Measurements from ENCODE around the gene DENND11. TPM values are rescaled to one million over a fixed set of nuclear protein-coding genes. Genes with fewer than 3 reads are reported as not detected.

Gene DENND11
- polyA plus RNA-seq, 2 of the 4 experiments (the other 2 are of a cell fraction), result 7.1 to 11.5 TPM

DNA sequence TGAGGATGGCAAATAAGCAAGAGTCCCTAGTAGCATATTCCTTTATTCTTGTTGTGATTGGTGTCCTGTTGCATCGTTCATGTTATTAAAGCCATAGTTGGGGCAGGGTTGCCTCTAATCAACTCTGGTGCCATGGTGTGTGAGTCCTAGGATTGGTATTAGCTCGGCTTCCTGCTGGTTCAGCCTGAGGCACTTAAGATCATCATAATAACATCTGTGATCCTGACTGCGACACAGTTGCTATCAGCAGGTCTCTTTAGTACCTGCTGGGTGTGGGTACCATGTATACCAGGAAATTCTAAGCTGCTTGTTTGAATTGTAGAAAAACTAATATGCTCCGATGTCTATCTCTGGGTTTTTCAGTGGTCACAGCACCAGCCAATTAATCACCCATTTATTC lies 7.8 kb upstream of the DENND11 start:
- H3K4me3 ChIP-seq, result no peak overlapping the region
- H3K4me2 ChIP-seq, result no peak overlapping the region
- ChIA-PET POLR2A (no interaction called here), CTCF (interaction anchor here (1.7 to 2.2 kb wide), 3 partner anchors 28 to 76 kb away, joined by 6 to 15 read pairs (median 7); partner anchors contain the start of gene SSBP1)
- no peak for DNase-seq (ENCODE audit: low read depth in 1 of 2, low spot score in 1 of 2)
- no peaks in the 10 kb centered on the region for H3K9me3 ChIP-seq
- FAIRE-seq, result no peak
- no peak for ATAC-seq
- H3K27ac ChIP-seq, result no peak overlapping the region
- H3K4me1 ChIP-seq, result peaks cover 9% of the 10 kb centered on the region
- TF ChIP-seq, protein P1, sequence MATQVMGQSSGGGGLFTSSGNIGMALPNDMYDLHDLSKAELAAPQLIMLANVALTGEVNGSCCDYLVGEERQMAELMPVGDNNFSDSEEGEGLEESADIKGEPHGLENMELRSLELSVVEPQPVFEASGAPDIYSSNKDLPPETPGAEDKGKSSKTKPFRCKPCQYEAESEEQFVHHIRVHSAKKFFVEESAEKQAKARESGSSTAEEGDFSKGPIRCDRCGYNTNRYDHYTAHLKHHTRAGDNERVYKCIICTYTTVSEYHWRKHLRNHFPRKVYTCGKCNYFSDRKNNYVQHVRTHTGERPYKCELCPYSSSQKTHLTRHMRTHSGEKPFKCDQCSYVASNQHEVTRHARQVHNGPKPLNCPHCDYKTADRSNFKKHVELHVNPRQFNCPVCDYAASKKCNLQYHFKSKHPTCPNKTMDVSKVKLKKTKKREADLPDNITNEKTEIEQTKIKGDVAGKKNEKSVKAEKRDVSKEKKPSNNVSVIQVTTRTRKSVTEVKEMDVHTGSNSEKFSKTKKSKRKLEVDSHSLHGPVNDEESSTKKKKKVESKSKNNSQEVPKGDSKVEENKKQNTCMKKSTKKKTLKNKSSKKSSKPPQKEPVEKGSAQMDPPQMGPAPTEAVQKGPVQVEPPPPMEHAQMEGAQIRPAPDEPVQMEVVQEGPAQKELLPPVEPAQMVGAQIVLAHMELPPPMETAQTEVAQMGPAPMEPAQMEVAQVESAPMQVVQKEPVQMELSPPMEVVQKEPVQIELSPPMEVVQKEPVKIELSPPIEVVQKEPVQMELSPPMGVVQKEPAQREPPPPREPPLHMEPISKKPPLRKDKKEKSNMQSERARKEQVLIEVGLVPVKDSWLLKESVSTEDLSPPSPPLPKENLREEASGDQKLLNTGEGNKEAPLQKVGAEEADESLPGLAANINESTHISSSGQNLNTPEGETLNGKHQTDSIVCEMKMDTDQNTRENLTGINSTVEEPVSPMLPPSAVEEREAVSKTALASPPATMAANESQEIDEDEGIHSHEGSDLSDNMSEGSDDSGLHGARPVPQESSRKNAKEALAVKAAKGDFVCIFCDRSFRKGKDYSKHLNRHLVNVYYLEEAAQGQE (IDR thresholded peaks at IDR 0.05), result no peak
- TF ChIP-seq BHLHE40 (IDR thresholded peaks at IDR 0.05; ENCODE audit: low read depth, low read length) (no peak), RCOR1 (IDR thresholded peaks at IDR 0.05; ENCODE audit: low read depth, low read length) (no peak), TFCP2L1 (CRISPR knock-in tag; IDR thresholded peaks at IDR 0.05) (no peak), CBX8 (IDR thresholded peaks at IDR 0.05) (no peak), FOSL2 (IDR thresholded peaks at IDR 0.05) (no peak), FOSL2 (CRISPR knock-in tag; IDR thresholded peaks at IDR 0.05) (no peak), FOXS1 (CRISPR knock-in tag; IDR thresholded peaks at IDR 0.05) (no peak), JUNB (IDR thresholded peaks at IDR 0.05) (no peak), GATA3 (IDR thresholded peaks at IDR 0.05; ENCODE audit: borderline replicate concordance) (no peak), ESRRA (IDR thresholded peaks at IDR 0.05; ENCODE audit: borderline replicate concordance, low read length) (no peak), CEBPB (IDR thresholded peaks at IDR 0.05) (no peak), PHF8 (IDR thresholded peaks at IDR 0.05; ENCODE audit: borderline replicate concordance, low read depth) (no peak)
- TF ChIP-seq, protein P2, sequence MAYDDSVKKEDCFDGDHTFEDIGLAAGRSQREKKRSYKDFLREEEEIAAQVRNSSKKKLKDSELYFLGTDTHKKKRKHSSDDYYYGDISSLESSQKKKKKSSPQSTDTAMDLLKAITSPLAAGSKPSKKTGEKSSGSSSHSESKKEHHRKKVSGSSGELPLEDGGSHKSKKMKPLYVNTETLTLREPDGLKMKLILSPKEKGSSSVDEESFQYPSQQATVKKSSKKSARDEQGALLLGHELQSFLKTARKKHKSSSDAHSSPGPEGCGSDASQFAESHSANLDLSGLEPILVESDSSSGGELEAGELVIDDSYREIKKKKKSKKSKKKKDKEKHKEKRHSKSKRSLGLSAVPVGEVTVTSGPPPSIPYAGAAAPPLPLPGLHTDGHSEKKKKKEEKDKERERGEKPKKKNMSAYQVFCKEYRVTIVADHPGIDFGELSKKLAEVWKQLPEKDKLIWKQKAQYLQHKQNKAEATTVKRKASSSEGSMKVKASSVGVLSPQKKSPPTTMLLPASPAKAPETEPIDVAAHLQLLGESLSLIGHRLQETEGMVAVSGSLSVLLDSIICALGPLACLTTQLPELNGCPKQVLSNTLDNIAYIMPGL (CRISPR knock-in tag; IDR thresholded peaks at IDR 0.05; ENCODE audit: borderline replicate concordance), result no peak
- TF ChIP-seq, protein P3, sequence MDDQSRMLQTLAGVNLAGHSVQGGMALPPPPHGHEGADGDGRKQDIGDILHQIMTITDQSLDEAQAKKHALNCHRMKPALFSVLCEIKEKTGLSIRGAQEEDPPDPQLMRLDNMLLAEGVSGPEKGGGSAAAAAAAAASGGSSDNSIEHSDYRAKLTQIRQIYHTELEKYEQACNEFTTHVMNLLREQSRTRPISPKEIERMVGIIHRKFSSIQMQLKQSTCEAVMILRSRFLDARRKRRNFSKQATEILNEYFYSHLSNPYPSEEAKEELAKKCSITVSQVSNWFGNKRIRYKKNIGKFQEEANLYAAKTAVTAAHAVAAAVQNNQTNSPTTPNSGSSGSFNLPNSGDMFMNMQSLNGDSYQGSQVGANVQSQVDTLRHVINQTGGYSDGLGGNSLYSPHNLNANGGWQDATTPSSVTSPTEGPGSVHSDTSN (IDR thresholded peaks at IDR 0.05), result no peak
- 62% methylated on average over 4 of the region's 4 CpGs for WGBS (ENCODE audit: missing lambda C conversion rate)

DNA sequence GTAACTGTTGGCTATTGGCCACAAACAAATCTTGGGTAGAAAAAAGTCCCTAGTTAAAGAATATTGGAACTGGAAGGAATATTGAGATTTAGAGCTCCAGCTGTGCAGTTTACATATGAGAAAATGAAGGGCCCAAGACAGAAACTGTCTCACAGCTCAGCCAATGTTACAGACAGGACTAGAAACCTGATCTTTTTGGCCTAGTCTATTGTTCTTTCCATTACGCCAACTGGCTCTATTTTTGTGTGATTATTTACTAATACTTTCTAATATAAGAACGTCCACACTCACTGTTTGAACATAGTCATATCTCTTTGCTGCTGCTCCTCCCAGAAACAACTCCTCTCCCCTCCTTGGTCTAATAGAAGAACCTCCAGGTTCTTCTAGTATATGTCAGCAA lies 7.4 kb upstream of the DENND11 start:
- Histone ChIP-seq H3K4me3 (no peak overlapping the region), H3K4me2 (no peak overlapping the region), H3K27ac (no peak overlapping the region), H3K4me1 (peaks cover 13% of the 10 kb centered on the region), H3K9me3 (no peaks in the 10 kb centered on the region)
- ChIA-PET CTCF (interaction anchor here (1.7 to 2.2 kb wide), 5 partner anchors 12 to 76 kb away, joined by 4 to 15 read pairs (median 6); partner anchors contain the start of gene SSBP1), POLR2A (no interaction called here)
- FAIRE-seq, result no peak
- no peak for DNase-seq (ENCODE audit: low read depth in 1 of 2, low spot score in 1 of 2)
- no peak for TF ChIP-seq MAX (IDR thresholded peaks at IDR 0.05)
- no peak for TF ChIP-seq EHF (CRISPR knock-in tag; IDR thresholded peaks at IDR 0.05)
- TF ChIP-seq, protein P4, sequence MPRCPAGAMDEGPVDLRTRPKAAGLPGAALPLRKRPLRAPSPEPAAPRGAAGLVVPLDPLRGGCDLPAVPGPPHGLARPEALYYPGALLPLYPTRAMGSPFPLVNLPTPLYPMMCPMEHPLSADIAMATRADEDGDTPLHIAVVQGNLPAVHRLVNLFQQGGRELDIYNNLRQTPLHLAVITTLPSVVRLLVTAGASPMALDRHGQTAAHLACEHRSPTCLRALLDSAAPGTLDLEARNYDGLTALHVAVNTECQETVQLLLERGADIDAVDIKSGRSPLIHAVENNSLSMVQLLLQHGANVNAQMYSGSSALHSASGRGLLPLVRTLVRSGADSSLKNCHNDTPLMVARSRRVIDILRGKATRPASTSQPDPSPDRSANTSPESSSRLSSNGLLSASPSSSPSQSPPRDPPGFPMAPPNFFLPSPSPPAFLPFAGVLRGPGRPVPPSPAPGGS (IDR thresholded peaks at IDR 0.05), result no peak
- no peak for TF ChIP-seq NPAS2 (CRISPR knock-in tag; IDR thresholded peaks at IDR 0.05; ENCODE audit: borderline replicate concordance)
- TF ChIP-seq KDM5A (IDR thresholded peaks at IDR 0.05), result no peak
- TF ChIP-seq HEYL (CRISPR knock-in tag; IDR thresholded peaks at IDR 0.05), result no peak
- no peak for TF ChIP-seq HOXA7 (CRISPR knock-in tag; IDR thresholded peaks at IDR 0.05)
- no peak for TF ChIP-seq NR3C1 (IDR thresholded peaks at IDR 0.05)
- TF ChIP-seq E2F6 (IDR thresholded peaks at IDR 0.05; ENCODE audit: borderline replicate concordance, low read depth), result no peak
- TF ChIP-seq EHMT2 (IDR thresholded peaks at IDR 0.05; ENCODE audit: low read depth), result no peak
- TF ChIP-seq KDM1A (IDR thresholded peaks at IDR 0.05; ENCODE audit: low read depth), result no peak
- TF ChIP-seq, protein P3 (IDR thresholded peaks at IDR 0.05), result no peak
- TF ChIP-seq PHF8 (IDR thresholded peaks at IDR 0.05; ENCODE audit: borderline replicate concordance, low read depth), result no peak
- no peak for TF ChIP-seq SMC3 (IDR thresholded peaks at IDR 0.05)
- ATAC-seq, result no peak
- WGBS (ENCODE audit: missing lambda C conversion rate), result 66% methylated on average over 2 of the region's 2 CpGs

All from A549 (cell line).